Measurements from ENCODE around the gene CINP.

CINP gene

DNA sequence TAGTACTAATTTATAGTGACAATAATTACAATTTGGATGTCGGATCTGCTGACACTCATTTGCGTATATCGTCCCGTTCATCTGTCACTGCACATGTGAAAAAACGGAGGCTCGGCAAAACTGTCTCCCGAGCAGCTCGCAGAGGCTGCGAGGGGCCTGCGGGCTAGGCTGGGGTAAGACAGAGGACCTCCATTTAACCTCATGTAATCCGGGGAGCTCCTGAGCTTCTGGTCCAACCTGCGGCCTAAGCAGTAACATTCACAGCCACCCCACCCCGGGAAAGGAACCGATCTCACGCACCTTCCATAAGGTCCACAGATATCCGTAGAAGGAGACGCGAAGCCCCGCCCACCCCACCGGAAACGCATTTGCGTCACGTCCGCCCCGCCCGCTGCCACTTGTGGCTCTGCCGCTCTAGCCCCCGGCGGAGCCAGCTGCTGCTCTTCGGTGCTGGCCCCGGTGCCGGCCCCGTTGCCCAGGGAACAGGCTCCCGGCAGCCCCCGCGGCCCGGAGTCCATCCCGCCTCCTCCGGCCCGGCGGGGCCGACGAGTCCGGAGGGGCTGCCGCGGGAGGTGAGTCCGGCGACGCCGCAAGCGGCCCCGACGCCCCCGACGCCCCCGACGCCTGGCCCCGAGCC is at the start of gene CINP, which contains the start of gene TECPR2:
Gene CINP, minus strand, starts transcription at position 346 of the 637 bp plus-strand sequence. Its CDS starts 39 bp downstream, at position 307.
Gene TECPR2, plus strand, starts transcription at position 397 of the 637 bp plus-strand sequence. CDS start 13,781 bp downstream, outside the sequence.
- peak; percentile 91 to 92 for DNase-seq

GRCh38 chr14:102408724-102409123 is 46.0 kb upstream of the CINP start:
- DNase-seq, result no peak

DNA sequence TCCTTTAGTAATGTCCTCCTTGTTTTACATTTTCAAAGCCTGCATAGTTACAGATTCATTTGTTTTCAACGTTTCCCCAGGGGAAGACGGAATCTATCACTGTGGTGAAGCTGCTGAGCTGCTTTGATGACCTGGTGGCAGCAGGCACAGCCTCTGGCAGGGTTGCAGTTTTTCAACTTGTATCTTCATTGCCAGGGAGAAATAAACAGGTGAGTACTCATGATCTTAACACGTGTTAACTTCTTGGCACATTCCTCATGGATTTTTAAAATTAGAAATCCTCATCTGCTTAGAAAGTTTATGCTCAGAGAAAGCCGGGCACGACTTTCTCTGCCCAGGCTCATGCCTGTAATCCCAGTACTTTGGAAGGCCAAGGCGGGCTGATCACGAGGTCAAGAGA is 44.6 kb upstream of the CINP start:
- DNase-seq, result no peak

- DNase-seq, result no peak
Observed at GRCh38 chr14:102403028-102403427, 40.3 kb upstream of the CINP start.

GRCh38 chr14:102396521-102396920 is 33.8 kb upstream of the CINP start:
- DNase-seq, result no peak

GRCh38 chr14:102394717-102395375 is 32.2 kb upstream of the CINP start:
- no peak for DNase-seq

- no peak for DNase-seq
Observed at GRCh38 chr14:102392506-102392905, 29.8 kb upstream of the CINP start.

GRCh38 chr14:102390064-102390855 is 27.6 kb upstream of the CINP start:
- DNase-seq, result peak in 1 of 2 experiments; percentile 16

- peak; percentile 62 to 68 for DNase-seq
Observed at GRCh38 chr14:102389246-102389645, 26.6 kb upstream of the CINP start.

DNA sequence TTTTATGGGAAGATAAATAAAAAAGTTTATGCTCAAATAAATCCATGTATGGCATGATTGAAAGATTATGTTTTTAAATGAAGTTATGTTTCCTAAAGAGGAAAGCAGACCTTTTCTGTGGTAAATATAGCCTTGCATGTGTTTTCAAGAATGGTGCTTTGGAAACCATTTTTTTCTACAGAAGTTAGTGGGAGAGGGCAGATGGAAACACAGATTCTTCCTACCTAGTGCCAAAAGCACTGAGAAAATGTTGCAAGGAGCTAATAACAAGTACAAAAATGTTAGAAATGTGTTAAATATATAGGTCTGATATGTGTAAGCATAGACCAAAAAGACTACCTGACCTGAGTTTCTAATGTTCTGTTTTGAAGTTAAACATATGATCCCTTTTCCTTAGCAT is 24.4 kb upstream of the CINP start:
- no peak for DNase-seq

DNA sequence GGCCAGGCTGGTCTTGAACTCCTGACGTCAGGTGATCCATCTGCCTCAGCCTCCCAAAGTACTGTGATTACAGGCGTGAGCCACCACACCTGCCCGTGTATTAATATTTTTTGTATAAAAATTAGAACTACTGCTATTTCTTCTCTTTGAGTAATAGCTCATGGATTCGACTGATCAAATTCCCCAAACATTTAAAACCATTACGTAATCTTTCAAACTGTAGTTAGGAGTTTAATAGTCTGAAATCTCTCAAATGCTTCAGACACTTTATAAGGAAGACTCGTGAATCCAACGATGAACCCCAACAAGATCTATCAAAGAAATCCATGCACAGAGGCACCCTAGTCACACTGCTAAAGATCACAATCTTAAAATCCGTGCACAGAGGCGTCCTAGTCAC is 16.1 kb upstream of the CINP start:
- no peak for DNase-seq

GRCh38 chr14:102377696-102378095 is 15.0 kb upstream of the CINP start:
- no peak for DNase-seq

DNA sequence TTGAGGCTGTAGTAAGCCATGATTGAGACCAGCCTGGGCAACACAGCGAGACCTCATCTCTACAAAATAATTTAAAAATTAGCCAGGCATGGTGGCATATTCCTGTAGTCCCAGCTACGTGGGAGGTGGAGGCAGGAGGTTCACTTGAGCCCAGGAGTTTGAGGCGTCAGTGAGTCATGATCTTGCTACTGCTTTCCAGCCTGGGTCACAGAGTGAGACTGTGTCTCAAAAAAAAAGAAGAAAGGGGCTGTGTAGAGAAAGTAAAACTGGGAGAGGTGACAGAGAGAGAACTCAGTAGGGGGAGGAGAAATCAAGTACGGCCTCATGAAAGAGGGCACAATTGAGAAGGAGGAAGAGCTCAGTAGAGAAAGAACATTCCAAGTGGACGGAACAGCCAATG is 12.4 kb upstream of the CINP start:
- no peak for DNase-seq

DNA sequence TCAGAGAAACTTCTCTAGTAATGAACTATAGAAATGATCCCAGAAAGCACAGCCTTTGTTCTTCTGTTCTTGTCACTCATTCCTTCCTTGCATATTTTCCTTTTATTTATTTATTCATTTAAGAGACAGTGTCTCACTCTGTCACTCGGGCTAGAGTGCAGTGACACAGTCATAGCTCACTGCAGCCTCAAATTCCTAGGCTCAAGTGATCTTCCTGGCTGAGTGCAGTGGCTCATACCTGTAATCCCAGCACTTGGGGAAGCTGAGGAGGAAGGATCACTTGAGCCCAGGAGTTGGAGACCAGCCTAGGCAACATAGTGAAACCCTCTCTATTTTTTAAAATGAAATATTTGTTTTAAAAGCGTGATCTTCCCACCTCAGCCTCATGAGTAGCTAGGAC is 11.6 kb upstream of the CINP start:
- no peak for DNase-seq

- no peak for DNase-seq
Observed at GRCh38 chr14:102373110-102373509, 10.4 kb upstream of the CINP start.

GRCh38 chr14:102371361-102371760 is 8.7 kb upstream of the CINP start:
- no peak for DNase-seq

DNA sequence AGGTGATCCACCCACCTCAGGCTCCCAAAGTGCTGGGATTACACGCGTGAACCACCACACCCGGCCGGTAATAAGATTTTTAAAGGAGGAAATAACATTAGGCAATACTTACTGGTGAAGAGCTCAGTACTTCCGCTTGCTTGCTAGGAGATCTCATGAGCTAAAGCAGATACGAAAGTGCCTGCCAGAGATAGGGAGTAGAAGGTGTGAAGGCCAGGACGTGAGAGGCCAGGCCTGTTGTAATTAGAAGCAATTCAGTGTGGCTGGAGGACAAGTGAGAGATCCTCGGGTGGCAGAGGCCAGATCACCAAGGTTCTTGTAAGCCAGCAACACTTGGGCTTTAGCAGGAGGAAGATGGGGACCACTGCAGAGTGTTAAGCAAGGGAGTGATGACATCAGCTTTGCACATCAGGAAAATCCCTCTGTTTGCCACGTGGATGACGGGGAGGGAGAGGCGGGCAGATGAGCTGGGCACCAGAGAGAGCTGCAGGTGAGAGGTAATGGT is 7.7 kb upstream of the CINP start:
- DNase-seq, result peak; percentile 89

DNA sequence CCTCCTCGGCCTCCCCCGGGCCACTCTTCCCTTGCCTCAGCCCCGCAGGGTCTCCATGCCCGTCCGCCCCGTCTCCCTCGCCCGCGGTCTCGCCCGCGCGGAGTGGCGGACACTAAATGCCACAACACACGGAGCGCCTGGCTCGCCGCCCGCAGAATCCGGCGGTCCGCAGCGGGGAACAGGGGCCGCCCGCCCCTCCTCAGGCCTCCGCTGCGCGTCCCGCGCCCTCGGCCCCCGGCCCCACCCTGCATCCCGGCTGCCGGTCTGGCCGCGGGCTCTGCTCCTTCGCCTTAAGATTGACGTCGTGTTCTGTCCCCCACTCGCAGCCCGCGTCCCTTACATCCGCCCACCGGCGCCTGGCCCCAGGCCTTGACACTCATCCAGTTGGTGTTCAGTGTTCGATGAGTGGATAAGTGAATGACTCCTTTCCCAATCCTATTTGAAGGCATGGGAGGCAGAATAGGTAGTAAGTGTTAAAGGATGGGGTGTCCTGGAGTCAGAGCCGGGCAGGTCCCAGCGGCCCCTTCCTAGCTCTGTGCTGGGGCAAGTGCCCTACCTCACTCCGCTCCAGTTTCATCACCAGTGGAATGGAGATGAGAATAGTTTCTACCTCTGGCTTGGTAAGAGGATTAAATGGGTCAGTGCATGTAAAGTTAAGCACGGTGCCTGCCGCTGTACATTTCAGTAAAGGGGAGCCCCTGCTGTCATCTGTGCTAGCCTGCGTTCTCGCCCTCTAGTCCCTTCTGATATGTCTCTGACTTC is 673 bp upstream of the CINP start:
- peak; percentile 12 to 26 for DNase-seq

DNA sequence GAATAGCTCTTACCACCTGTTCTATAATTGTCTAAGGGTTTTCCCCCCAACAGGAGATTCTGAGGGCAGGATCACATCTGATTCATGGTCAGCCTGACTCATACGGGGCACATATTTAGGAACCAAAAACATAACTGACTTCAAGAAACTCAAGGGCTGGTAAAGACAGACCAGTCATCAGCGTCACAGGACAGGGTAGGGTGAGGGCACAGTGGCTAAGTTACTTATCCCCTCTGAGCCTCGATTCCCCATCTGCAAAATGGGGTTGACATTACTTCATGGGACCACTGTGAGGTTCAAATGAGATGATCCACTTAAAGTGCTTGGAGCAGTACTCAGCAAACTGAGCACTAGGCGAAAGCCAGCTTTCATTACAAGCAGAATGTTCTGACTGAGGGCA is 606 bp downstream of the CINP start:
- peak in 1 of 2 experiments; percentile 2 for DNase-seq

GRCh38 chr14:102360388-102360787 is 2.3 kb downstream of the CINP start:
- no peak for DNase-seq

GRCh38 chr14:102359341-102359740 is 3.3 kb downstream of the CINP start:
- no peak for DNase-seq

- no peak for DNase-seq
Observed at GRCh38 chr14:102356280-102356679, 6.4 kb downstream of the CINP start.

DNA sequence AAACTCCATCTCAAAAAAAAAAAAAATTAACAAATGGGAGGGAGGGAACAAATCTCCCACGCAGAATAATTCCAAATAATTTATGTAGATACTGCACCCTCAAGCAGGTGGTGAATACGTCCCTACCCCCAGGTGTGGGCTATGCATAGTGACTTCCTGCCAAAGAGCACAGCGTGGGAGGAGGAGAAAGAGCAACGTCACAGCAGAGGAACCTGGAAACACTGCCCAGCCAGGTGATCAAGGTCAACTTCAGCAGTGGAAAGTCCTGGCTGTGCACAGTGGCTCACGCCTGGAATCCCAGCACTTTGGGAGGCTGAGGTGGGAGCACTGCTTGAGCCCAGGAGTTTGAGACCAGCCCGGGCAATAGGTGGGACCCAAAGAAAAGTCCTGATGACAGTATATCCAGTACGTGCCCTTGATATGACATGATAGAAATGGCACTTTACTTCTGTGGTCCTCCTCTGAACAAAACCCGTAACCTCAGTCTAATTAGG is 9.5 kb downstream of the CINP start:
- no peak for DNase-seq
